Vagina (tissue), 2 donors: ENCODE results near the gene CAMK4. TPM values are rescaled to one million over a fixed set of nuclear protein-coding genes. Genes with fewer than 3 reads are reported as not detected.

ENCODE experiments used
- DNase-seq, 2 donors: peaks; one replicate each; pipeline ENCODE4 v3.0.0-alpha.2; 2017; ENCODE audit errors: extremely low spot score in 2 of 2
- H3K27ac ChIP-seq: fragments of 200-600 bp; sonication (generic); one replicate; pipeline ENCODE4 v1.5.1; 2019
- H3K27me3 ChIP-seq: fragments of 200-600 bp; sonication (generic); one replicate; pipeline ENCODE4 v1.5.1; 2019
- H3K36me3 ChIP-seq, 2 donors: fragments of 200-600 bp; sonication (generic); one replicate each; pipeline ENCODE4 v1.5.1; 2017 to 2019
- H3K4me1 ChIP-seq: fragments of 200-600 bp; sonication (generic); one replicate; pipeline ENCODE4 v1.5.1; 2019
- H3K4me3 ChIP-seq, 2 donors: fragments of 200-600 bp; sonication (generic); 1 replicate in 1 of 2; 2 replicates in 1 of 2; pipeline ENCODE4 v1.5.1; 2016 to 2019
- H3K9me3 ChIP-seq: fragments of 200-600 bp; sonication (generic); one replicate; pipeline ENCODE4 v1.5.1; 2019
- CTCF ChIP-seq, 3 experiments: fragments of 450-650 bp in 2 of 3; fragments of 200-600 bp in 1 of 3; sonication (generic) in 1 of 3; IDR thresholded peaks; one replicate each; pipeline ENCODE4 v1.5.1; 2017 to 2019; ENCODE audit warnings: antibody characterized with exemption in 3 of 3, mild to moderate bottlenecking in 2 of 3, moderate library complexity in 2 of 3
- POLR2A ChIP-seq, 2 donors: fragments of 450-650 bp; IDR thresholded peaks; one replicate each; pipeline ENCODE4 v1.6.1; 2017; ENCODE audit warnings: antibody characterized with exemption in 2 of 2, mild to moderate bottlenecking in 2 of 2, moderate library complexity in 2 of 2
- POLR2AphosphoS5 ChIP-seq, 2 donors: sonication (generic); formaldehyde crosslinking; IDR thresholded peaks; one replicate each; pipeline ENCODE4 v1.9.0; 2017; ENCODE audit warnings: antibody characterized with exemption in 2 of 2, mild to moderate bottlenecking in 2 of 2, low read depth in 1 of 2; ENCODE audit not compliant: insufficient read depth in 1 of 2
- intact Hi-C: fragments of 100-400 bp; cut with DNase I; formaldehyde crosslinking; loops from one replicate; pipeline ENCODE4 v1.15.1; 2023
- total RNA-seq: library from RNA; depleted of rRNA; stranded (reverse); fragments of >200 nt; gene quantifications from one replicate; pipeline ENCODE4 v1.2.3, GENCODE V29; 2016

CAMK4 gene
- total RNA-seq, 1 donor from 2014 or later = 11.8 TPM

GRCh38 chr5:111488353-111488752 lies 264.2 kb downstream of the CAMK4 start:
- Histone ChIP-seq H3K27me3 (no peaks in the 10 kb centered on the region), H3K36me3 (no peaks in the 10 kb centered on the region), H3K27ac (no peak overlapping the region), H3K4me1 (no peaks in the 10 kb centered on the region), H3K4me3 (no peak overlapping the region), H3K9me3 (no peaks in the 10 kb centered on the region)
- no peak for DNase-seq
- TF ChIP-seq CTCF (IDR thresholded peaks at IDR 0.05) (no peak), POLR2A (IDR thresholded peaks at IDR 0.05) (no peak)
- intact Hi-C loops = no loop called here

GRCh38 chr5:111493031-111493430 lies 268.8 kb downstream of the CAMK4 start:
- Histone ChIP-seq H3K4me3 (no peak overlapping the region), H3K27me3 (no peaks in the 10 kb centered on the region), H3K27ac (no peak overlapping the region), H3K36me3 (no peaks in the 10 kb centered on the region), H3K4me1 (no peaks in the 10 kb centered on the region), H3K9me3 (no peaks in the 10 kb centered on the region)
- TF ChIP-seq CTCF (IDR thresholded peaks at IDR 0.05) (no peak), POLR2AphosphoS5 (IDR thresholded peaks at IDR 0.05; ENCODE audit: insufficient read depth in 1 of 2, low read depth in 1 of 2) (no peak), POLR2A (IDR thresholded peaks at IDR 0.05) (no peak)
- no peak for DNase-seq
- intact Hi-C loops = no loop called here

GRCh38 chr5:111494355-111494999 lies 270.3 kb downstream of the CAMK4 start:
- DNase-seq = no peak
- intact Hi-C loops = no loop called here
- no peak for TF ChIP-seq CTCF (IDR thresholded peaks at IDR 0.05)
- no peak for TF ChIP-seq POLR2AphosphoS5 (IDR thresholded peaks at IDR 0.05; ENCODE audit: insufficient read depth in 1 of 2, low read depth in 1 of 2)
- no peak for TF ChIP-seq POLR2A (IDR thresholded peaks at IDR 0.05)
- no peak overlapping the region for H3K4me3 ChIP-seq
- H3K9me3 ChIP-seq = no peaks in the 10 kb centered on the region
- H3K4me1 ChIP-seq = no peaks in the 10 kb centered on the region
- H3K27ac ChIP-seq = no peak overlapping the region
- no peaks in the 10 kb centered on the region for H3K27me3 ChIP-seq
- peaks cover 0 to 6% of the 10 kb centered on the region in 2 donors for H3K36me3 ChIP-seq

GRCh38 chr5:111495159-111495558 lies 271.0 kb downstream of the CAMK4 start:
- no peak for TF ChIP-seq CTCF (IDR thresholded peaks at IDR 0.05)
- no peak for TF ChIP-seq POLR2A (IDR thresholded peaks at IDR 0.05)
- TF ChIP-seq POLR2AphosphoS5 (IDR thresholded peaks at IDR 0.05; ENCODE audit: insufficient read depth in 1 of 2, low read depth in 1 of 2) = no peak
- no peak for DNase-seq
- Histone ChIP-seq H3K27me3 (no peaks in the 10 kb centered on the region), H3K4me3 (no peak overlapping the region), H3K36me3 (peaks cover 0 to 8% of the 10 kb centered on the region in 2 donors), H3K27ac (no peak overlapping the region), H3K9me3 (no peaks in the 10 kb centered on the region), H3K4me1 (no peaks in the 10 kb centered on the region)
- intact Hi-C loops = no loop called here

GRCh38 chr5:111498346-111498745 lies 274.2 kb downstream of the CAMK4 start:
- Histone ChIP-seq H3K9me3 (no peaks in the 10 kb centered on the region), H3K36me3 (peaks cover 0 to 14% of the 10 kb centered on the region in 2 donors), H3K27me3 (no peaks in the 10 kb centered on the region), H3K27ac (no peak overlapping the region), H3K4me3 (no peak overlapping the region), H3K4me1 (no peaks in the 10 kb centered on the region)
- DNase-seq = no peak
- intact Hi-C loops = no loop called here
- TF ChIP-seq CTCF (IDR thresholded peaks at IDR 0.05) (no peak), POLR2AphosphoS5 (IDR thresholded peaks at IDR 0.05; ENCODE audit: insufficient read depth in 1 of 2, low read depth in 1 of 2) (no peak), POLR2A (IDR thresholded peaks at IDR 0.05) (no peak)
